K562 (cell line): ENCODE results near the gene GOLGA2. TPM values are rescaled to one million over a fixed set of nuclear protein-coding genes. Genes with fewer than 3 reads are reported as not detected.

Source experiments
- C11orf30 ChIP-seq: fragments of 450-650 bp; IDR thresholded peaks from 2 replicates; pipeline ENCODE4 v1.6.1; 2016; ENCODE audit warnings: low read depth, mild to moderate bottlenecking
- ETS2 ChIP-seq: IDR thresholded peaks from 2 replicates; pipeline ENCODE4 v1.6.1; 2016; ENCODE audit warnings: borderline replicate concordance, missing genetic modification characterization, mild to moderate bottlenecking, moderate library complexity, missing compliant biosample characterization; ENCODE audit not compliant: poor library complexity, severe bottlenecking
- KDM4B ChIP-seq, 2 experiments: fragments of 450-650 bp in 1 of 2; sonication (generic) in 1 of 2; IDR thresholded peaks; 2 replicates each; pipeline ENCODE4 v1.6.1; 2016 to 2017; ENCODE audit warnings: borderline replicate concordance in 2 of 2, antibody characterized with exemption in 1 of 2, low read depth in 1 of 2, mild to moderate bottlenecking in 1 of 2
- MCM5 ChIP-seq: fragments of 450-650 bp; IDR thresholded peaks from 2 replicates; pipeline ENCODE4 v1.6.1; 2016; ENCODE audit warnings: low read depth
- MEF2D ChIP-seq: conservative IDR thresholded peaks from 2 replicates; pipeline ENCODE4 v1.6.1; 2016; ENCODE audit warnings: low read depth, missing genetic modification characterization, missing compliant biosample characterization
- POLR2A ChIP-seq: fragments of 450-650 bp; conservative IDR thresholded peaks from 2 replicates; pipeline ENCODE4 v1.6.1; 2016
- RBBP5 ChIP-seq: fragments of 200-600 bp; sonication (generic); IDR thresholded peaks from 2 replicates; pipeline ENCODE4 v1.6.1; 2012; ENCODE audit warnings: borderline replicate concordance, mild to moderate bottlenecking, low read length, control low read depth, inconsistent platforms; ENCODE audit not compliant: insufficient read depth, poor library complexity, severe bottlenecking
- RBFOX2 ChIP-seq: fragments of 200-400 bp; formaldehyde crosslinking; IDR thresholded peaks from 2 replicates; pipeline ENCODE4 v1.6.1; 2017; ENCODE audit warnings: low read depth, mild to moderate bottlenecking, low read length, moderate library complexity
- SPI1 ChIP-seq: IDR thresholded peaks from 2 replicates; pipeline ENCODE4 v1.6.1; 2011; ENCODE audit warnings: low read depth, low read length, control low read depth, borderline replicate concordance
- STAG1 ChIP-seq: sonication (generic); formaldehyde crosslinking; IDR thresholded peaks from 2 replicates; pipeline ENCODE4 v1.5.0; 2020; ENCODE audit warnings: missing genetic modification reagents, borderline replicate concordance
- TAF15 ChIP-seq: fragments of 200-400 bp; formaldehyde crosslinking; IDR thresholded peaks from 2 replicates; pipeline ENCODE4 v1.6.1; 2017; ENCODE audit warnings: mild to moderate bottlenecking, low read depth, low read length, moderate library complexity
- YBX1 ChIP-seq: fragments of 450-650 bp; IDR thresholded peaks from 2 replicates; pipeline ENCODE4 v1.7.1; 2016; ENCODE audit warnings: mild to moderate bottlenecking
- ZBTB17 ChIP-seq: fragments of 450-650 bp; formaldehyde crosslinking; IDR thresholded peaks from 2 replicates; pipeline ENCODE4 v1.4.0; 2020; ENCODE audit warnings: mild to moderate bottlenecking
- ZKSCAN1 ChIP-seq: fragments of 150-350 bp; IDR thresholded peaks from 2 replicates; pipeline ENCODE4 v1.6.1; 2016; ENCODE audit warnings: low read depth, low read length
- ZNF140 ChIP-seq: fragments of 250-450 bp; sonication (Bioruptor Pico); IDR thresholded peaks from 2 replicates; pipeline ENCODE4 v1.8.0; 2021; ENCODE audit warnings: moderate library complexity, mild to moderate bottlenecking, inconsistent platforms
- ZSCAN29 ChIP-seq: fragments of 450-650 bp; IDR thresholded peaks from 2 replicates; pipeline ENCODE4 v1.6.1; 2017
- polyA plus RNA-seq, 8 experiments: library from polyadenylated mRNA; depleted of rRNA in 4 of 8; stranded (reverse) in 5 of 8; unstranded in 3 of 8; fragments of >200 nt; fragmentation: Nextera tagmentation in 2 of 8; fragmentation: Illumina TruSeq in 1 of 8; extraction: Ambion mirVana in 2 of 8; extraction: Trizol in 1 of 8; gene quantifications; 2 replicates each; pipeline versions ENCODE4 v1.2.1 to v1.2.3, GENCODE V29; 2011 to 2014; ENCODE audit warnings: inconsistent platforms in 1 of 8, missing spikeins in 1 of 8
- total RNA-seq, 7 experiments: library from RNA; depleted of rRNA in 6 of 7; stranded (reverse); fragments of >200 nt in 6 of 7; fragmentation: Illumina TruSeq in 2 of 7; extraction: Trizol in 2 of 7; gene quantifications; 2 replicates each; pipeline versions ENCODE4 v1.2.1 to v1.2.3, GENCODE V29; 2011 to 2021; ENCODE audit warnings: low replicate concordance in 1 of 7
- TF ChIP-seq, protein P1 (sequence below): fragments of 250-450 bp; sonication (Bioruptor Pico); IDR thresholded peaks from 2 replicates; pipeline ENCODE4 v1.9.0; 2021; ENCODE audit warnings: mild to moderate bottlenecking, inconsistent platforms
- TF ChIP-seq, protein P2 (sequence below), 2 experiments: fragments of 450-650 bp; IDR thresholded peaks; 2 replicates each; pipeline ENCODE4 v1.6.1; 2016
- TF ChIP-seq, protein P3 (sequence below): sonication (generic); formaldehyde crosslinking; IDR thresholded peaks from 2 replicates; pipeline ENCODE4 v1.8.1; 2023; ENCODE audit warnings: mild to moderate bottlenecking, missing genetic modification reagents, moderate library complexity
- TF ChIP-seq, protein P4 (sequence below): sonication (generic); formaldehyde crosslinking; IDR thresholded peaks from 2 replicates; pipeline ENCODE4 v1.8.1; 2023; ENCODE audit warnings: mild to moderate bottlenecking, missing genetic modification reagents

GOLGA2 gene
- total and polyA plus RNA-seq, 9 of the 15 experiments (the other 6 are each of a cell fraction or from before 2014, with no cell fraction given) = 15.7 to 138 (median 76.0) TPM

DNA sequence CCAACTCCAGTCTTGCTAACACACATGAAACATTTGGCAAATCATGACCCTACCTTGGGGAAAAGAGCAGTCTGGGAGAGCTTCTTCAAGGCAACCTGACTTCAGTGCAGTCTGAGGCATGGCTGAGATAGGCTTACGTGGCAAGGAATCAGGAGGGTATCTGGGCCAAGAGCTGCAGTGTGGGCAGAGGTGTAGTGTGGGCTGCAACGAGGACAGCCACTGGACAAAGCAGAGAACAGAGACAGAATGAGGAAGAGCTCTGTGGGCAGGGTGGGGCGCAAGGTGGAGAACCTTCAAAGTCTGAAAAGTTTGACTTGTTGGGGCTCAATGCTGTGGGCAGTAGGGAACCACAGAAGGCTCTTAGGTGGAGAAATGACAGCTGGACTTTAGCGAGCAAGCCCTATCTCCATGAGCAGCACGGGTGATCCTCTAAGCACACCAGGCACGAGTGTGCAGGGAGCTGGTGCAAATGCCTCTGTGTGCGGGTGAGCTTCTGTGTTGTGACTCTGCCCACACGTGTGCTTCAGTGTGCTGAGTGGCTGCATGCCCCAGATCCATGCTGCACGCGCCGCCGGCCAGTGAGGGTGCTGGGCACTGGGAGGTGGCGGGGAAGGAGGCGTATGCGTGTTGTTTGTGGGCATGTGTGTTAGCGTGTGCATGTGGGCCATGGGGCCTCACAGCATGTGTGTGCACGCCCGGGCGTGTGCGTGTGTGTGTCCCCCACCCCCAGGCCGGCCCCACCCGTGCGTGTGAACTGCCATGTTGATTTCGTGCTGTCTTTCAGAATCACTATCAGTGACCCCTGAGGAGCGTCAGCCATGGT, 23.3 kb downstream of the GOLGA2 start (continued):
- TF ChIP-seq, protein P1, sequence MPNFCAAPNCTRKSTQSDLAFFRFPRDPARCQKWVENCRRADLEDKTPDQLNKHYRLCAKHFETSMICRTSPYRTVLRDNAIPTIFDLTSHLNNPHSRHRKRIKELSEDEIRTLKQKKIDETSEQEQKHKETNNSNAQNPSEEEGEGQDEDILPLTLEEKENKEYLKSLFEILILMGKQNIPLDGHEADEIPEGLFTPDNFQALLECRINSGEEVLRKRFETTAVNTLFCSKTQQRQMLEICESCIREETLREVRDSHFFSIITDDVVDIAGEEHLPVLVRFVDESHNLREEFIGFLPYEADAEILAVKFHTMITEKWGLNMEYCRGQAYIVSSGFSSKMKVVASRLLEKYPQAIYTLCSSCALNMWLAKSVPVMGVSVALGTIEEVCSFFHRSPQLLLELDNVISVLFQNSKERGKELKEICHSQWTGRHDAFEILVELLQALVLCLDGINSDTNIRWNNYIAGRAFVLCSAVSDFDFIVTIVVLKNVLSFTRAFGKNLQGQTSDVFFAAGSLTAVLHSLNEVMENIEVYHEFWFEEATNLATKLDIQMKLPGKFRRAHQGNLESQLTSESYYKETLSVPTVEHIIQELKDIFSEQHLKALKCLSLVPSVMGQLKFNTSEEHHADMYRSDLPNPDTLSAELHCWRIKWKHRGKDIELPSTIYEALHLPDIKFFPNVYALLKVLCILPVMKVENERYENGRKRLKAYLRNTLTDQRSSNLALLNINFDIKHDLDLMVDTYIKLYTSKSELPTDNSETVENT (CRISPR knock-in tag) = no peak
- TF ChIP-seq RBBP5 (no peak), ZKSCAN1 (no peak), STAG1 (CRISPR knock-in tag) (no peak), POLR2A (no peak), C11orf30 (no peak), MCM5 (no peak), YBX1 (no peak), MEF2D (tag) (no peak), ZBTB17 (CRISPR knock-in tag) (no peak), RBFOX2 (no peak), ZNF140 (CRISPR knock-in tag) (no peak), TAF15 (0 out of 2 replicates have a peak, but pooled peaks have one; percentile 32), KDM4B (IDR thresholded peaks at IDR 0.05; ENCODE audit: borderline replicate concordance in 2 of 2, low read depth in 1 of 2) (no peak), SPI1 (peak; percentile 70), ETS2 (tag) (no peak), ZSCAN29 (no peak)
- TF ChIP-seq, protein P2, sequence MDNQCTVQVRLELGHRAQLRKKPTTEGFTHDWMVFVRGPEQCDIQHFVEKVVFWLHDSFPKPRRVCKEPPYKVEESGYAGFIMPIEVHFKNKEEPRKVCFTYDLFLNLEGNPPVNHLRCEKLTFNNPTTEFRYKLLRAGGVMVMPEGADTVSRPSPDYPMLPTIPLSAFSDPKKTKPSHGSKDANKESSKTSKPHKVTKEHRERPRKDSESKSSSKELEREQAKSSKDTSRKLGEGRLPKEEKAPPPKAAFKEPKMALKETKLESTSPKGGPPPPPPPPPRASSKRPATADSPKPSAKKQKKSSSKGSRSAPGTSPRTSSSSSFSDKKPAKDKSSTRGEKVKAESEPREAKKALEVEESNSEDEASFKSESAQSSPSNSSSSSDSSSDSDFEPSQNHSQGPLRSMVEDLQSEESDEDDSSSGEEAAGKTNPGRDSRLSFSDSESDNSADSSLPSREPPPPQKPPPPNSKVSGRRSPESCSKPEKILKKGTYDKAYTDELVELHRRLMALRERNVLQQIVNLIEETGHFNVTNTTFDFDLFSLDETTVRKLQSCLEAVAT (IDR thresholded peaks at IDR 0.05) = no peak
- TF ChIP-seq, protein P3, sequence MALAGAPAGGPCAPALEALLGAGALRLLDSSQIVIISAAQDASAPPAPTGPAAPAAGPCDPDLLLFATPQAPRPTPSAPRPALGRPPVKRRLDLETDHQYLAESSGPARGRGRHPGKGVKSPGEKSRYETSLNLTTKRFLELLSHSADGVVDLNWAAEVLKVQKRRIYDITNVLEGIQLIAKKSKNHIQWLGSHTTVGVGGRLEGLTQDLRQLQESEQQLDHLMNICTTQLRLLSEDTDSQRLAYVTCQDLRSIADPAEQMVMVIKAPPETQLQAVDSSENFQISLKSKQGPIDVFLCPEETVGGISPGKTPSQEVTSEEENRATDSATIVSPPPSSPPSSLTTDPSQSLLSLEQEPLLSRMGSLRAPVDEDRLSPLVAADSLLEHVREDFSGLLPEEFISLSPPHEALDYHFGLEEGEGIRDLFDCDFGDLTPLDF (CRISPR knock-in tag) = no peak
- TF ChIP-seq, protein P4, sequence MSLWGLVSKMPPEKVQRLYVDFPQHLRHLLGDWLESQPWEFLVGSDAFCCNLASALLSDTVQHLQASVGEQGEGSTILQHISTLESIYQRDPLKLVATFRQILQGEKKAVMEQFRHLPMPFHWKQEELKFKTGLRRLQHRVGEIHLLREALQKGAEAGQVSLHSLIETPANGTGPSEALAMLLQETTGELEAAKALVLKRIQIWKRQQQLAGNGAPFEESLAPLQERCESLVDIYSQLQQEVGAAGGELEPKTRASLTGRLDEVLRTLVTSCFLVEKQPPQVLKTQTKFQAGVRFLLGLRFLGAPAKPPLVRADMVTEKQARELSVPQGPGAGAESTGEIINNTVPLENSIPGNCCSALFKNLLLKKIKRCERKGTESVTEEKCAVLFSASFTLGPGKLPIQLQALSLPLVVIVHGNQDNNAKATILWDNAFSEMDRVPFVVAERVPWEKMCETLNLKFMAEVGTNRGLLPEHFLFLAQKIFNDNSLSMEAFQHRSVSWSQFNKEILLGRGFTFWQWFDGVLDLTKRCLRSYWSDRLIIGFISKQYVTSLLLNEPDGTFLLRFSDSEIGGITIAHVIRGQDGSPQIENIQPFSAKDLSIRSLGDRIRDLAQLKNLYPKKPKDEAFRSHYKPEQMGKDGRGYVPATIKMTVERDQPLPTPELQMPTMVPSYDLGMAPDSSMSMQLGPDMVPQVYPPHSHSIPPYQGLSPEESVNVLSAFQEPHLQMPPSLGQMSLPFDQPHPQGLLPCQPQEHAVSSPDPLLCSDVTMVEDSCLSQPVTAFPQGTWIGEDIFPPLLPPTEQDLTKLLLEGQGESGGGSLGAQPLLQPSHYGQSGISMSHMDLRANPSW = peak; percentile 10; the same call in 1 of the 2 replicates
